Skeletal muscle satellite cell (primary cell): ENCODE data around the gene ADGRB3.
"Not testable (repeated sequence)": the region's sequence is repeated elsewhere in the genome, so short reads cannot be mapped to it uniquely, and the experiment has no call there.

ENCODE experiments used
- H3K27me3 ChIP-seq: 2 replicates; pipeline ENCODE4 v1.7.0; 2013; ENCODE audit warnings: low read length; ENCODE audit not compliant: control insufficient read depth, insufficient read depth
- H3K36me3 ChIP-seq: 2 replicates; pipeline ENCODE4 v1.7.0; 2013; ENCODE audit warnings: mild to moderate bottlenecking, control low read depth, low read length; ENCODE audit not compliant: insufficient read depth
- H3K4me1 ChIP-seq: 2 replicates; pipeline ENCODE4 v1.7.0; 2013; ENCODE audit warnings: low read length; ENCODE audit not compliant: control insufficient read depth, insufficient read depth
- H3K4me2 ChIP-seq: 2 replicates; pipeline ENCODE4 v1.7.0; 2013; ENCODE audit warnings: mild to moderate bottlenecking, low read length
- H3K4me3 ChIP-seq: 2 replicates; pipeline ENCODE4 v1.7.0; 2013; ENCODE audit warnings: low read length
- H3K9ac ChIP-seq: 2 replicates; pipeline ENCODE4 v1.7.0; 2013; ENCODE audit warnings: mild to moderate bottlenecking, low read depth, low read length, moderate library complexity
- H3K9me3 ChIP-seq: replicated peaks from 2 replicates; pipeline ENCODE4 v1.7.0; 2013; ENCODE audit warnings: mild to moderate bottlenecking, control low read depth, low read length

ADGRB3 gene

GRCh38 chr6:68774843-68775242 lies 139.8 kb downstream of the ADGRB3 start:
- Histone ChIP-seq H3K9ac (no peak overlapping the region), H3K4me3 (no peak overlapping the region), H3K36me3 (no peaks in the 10 kb centered on the region), H3K4me2 (no peak overlapping the region), H3K4me1 (no peaks in the 10 kb centered on the region), H3K9me3 (no peaks in the 10 kb centered on the region), H3K27me3 (no peaks in the 10 kb centered on the region)

GRCh38 chr6:68776354-68776753 lies 141.3 kb downstream of the ADGRB3 start:
- no peaks in the 10 kb centered on the region for H3K9me3 ChIP-seq
- no peak overlapping the region for H3K9ac ChIP-seq

GRCh38 chr6:68777956-68778355 lies 142.9 kb downstream of the ADGRB3 start:
- Histone ChIP-seq H3K36me3 (no peaks in the 10 kb centered on the region), H3K4me2 (no peak overlapping the region), H3K4me3 (no peak overlapping the region), H3K27me3 (no peaks in the 10 kb centered on the region), H3K9ac (no peak overlapping the region), H3K4me1 (no peaks in the 10 kb centered on the region), H3K9me3 (no peaks in the 10 kb centered on the region)

More at GRCh38 chr6:68776354-68776753, 141.3 kb downstream of the ADGRB3 start:
- Histone ChIP-seq H3K4me1 (no peaks in the 10 kb centered on the region), H3K4me2 (no peak overlapping the region), H3K27me3 (no peaks in the 10 kb centered on the region), H3K4me3 (no peak overlapping the region), H3K36me3 (no peaks in the 10 kb centered on the region)

GRCh38 chr6:68778356-68779020 lies 143.4 kb downstream of the ADGRB3 start:
- H3K9ac ChIP-seq: no peak overlapping the region
- H3K9me3 ChIP-seq: no peaks in the 10 kb centered on the region
- no peak overlapping the region for H3K4me2 ChIP-seq
- no peaks in the 10 kb centered on the region for H3K4me1 ChIP-seq
- H3K36me3 ChIP-seq: no peaks in the 10 kb centered on the region
- no peaks in the 10 kb centered on the region for H3K27me3 ChIP-seq
- no peak overlapping the region for H3K4me3 ChIP-seq

GRCh38 chr6:68779366-68779765 lies 144.3 kb downstream of the ADGRB3 start:
- no peaks in the 10 kb centered on the region for H3K27me3 ChIP-seq
- no peak overlapping the region for H3K4me2 ChIP-seq
- H3K9ac ChIP-seq: no peak overlapping the region
- H3K4me1 ChIP-seq: no peaks in the 10 kb centered on the region
- H3K36me3 ChIP-seq: no peaks in the 10 kb centered on the region
- no peaks in the 10 kb centered on the region for H3K9me3 ChIP-seq
- no peak overlapping the region for H3K4me3 ChIP-seq

GRCh38 chr6:68790128-68790527 lies 155.0 kb downstream of the ADGRB3 start:
- not testable (repeated sequence) for H3K4me2 ChIP-seq, H3K4me3 ChIP-seq, H3K27me3 ChIP-seq, H3K36me3 ChIP-seq, H3K9ac ChIP-seq, H3K4me1 ChIP-seq, H3K9me3 ChIP-seq

GRCh38 chr6:68814976-68815375 lies 179.9 kb downstream of the ADGRB3 start:
- H3K4me3 ChIP-seq, H3K9me3 ChIP-seq, H3K36me3 ChIP-seq, H3K4me2 ChIP-seq, H3K27me3 ChIP-seq, H3K4me1 ChIP-seq, H3K9ac ChIP-seq: not testable (repeated sequence)

- H3K9ac ChIP-seq: no peak overlapping the region
- no peaks in the 10 kb centered on the region for H3K9me3 ChIP-seq
- no peaks in the 10 kb centered on the region for H3K4me1 ChIP-seq
- H3K27me3 ChIP-seq: no peaks in the 10 kb centered on the region
- no peaks in the 10 kb centered on the region for H3K36me3 ChIP-seq
- H3K4me2 ChIP-seq: no peak overlapping the region
- H3K4me3 ChIP-seq: no peak overlapping the region
These were observed 191.4 kb downstream of the ADGRB3 start for GRCh38 chr6:68826501-68826900.

GRCh38 chr6:68834551-68834950 lies 199.5 kb downstream of the ADGRB3 start:
- Histone ChIP-seq H3K9me3 (no peaks in the 10 kb centered on the region), H3K4me3 (no peak overlapping the region), H3K4me1 (no peaks in the 10 kb centered on the region), H3K27me3 (no peaks in the 10 kb centered on the region), H3K9ac (no peak overlapping the region), H3K36me3 (no peaks in the 10 kb centered on the region), H3K4me2 (no peak overlapping the region)

GRCh38 chr6:68838571-68838970 lies 203.5 kb downstream of the ADGRB3 start:
- Histone ChIP-seq H3K36me3 (no peaks in the 10 kb centered on the region), H3K27me3 (no peaks in the 10 kb centered on the region), H3K4me2 (no peak overlapping the region)

GRCh38 chr6:68852791-68853190 lies 217.7 kb downstream of the ADGRB3 start:
- Histone ChIP-seq H3K4me1 (no peaks in the 10 kb centered on the region), H3K4me2 (no peak overlapping the region), H3K9ac (no peak overlapping the region), H3K27me3 (no peaks in the 10 kb centered on the region), H3K9me3 (no peaks in the 10 kb centered on the region), H3K4me3 (no peak overlapping the region), H3K36me3 (no peaks in the 10 kb centered on the region)

More at GRCh38 chr6:68838571-68838970, 203.5 kb downstream of the ADGRB3 start:
- Histone ChIP-seq H3K9me3 (no peaks in the 10 kb centered on the region), H3K9ac (no peak overlapping the region), H3K4me3 (no peak overlapping the region), H3K4me1 (no peaks in the 10 kb centered on the region)

- no peaks in the 10 kb centered on the region for H3K36me3 ChIP-seq
- no peaks in the 10 kb centered on the region for H3K4me1 ChIP-seq
- H3K4me3 ChIP-seq: no peak overlapping the region
- H3K9me3 ChIP-seq: no peaks in the 10 kb centered on the region
- H3K4me2 ChIP-seq: no peak overlapping the region
- no peaks in the 10 kb centered on the region for H3K27me3 ChIP-seq
- H3K9ac ChIP-seq: no peak overlapping the region
These were observed 224.2 kb downstream of the ADGRB3 start for GRCh38 chr6:68859233-68859632.
